HG03039 (cell line): ENCODE results near the gene ENDOG.
"Not testable (repeated sequence)": the region's sequence is repeated elsewhere in the genome, so short reads cannot be mapped to it uniquely, and the experiment has no call there.

Source experiments
- ATAC-seq: cut with Tn5 transposase; IDR thresholded peaks from one replicate; pipeline ENCODE4 v1.9.1; 2021; ENCODE audit warnings: mild to moderate bottlenecking, moderate library complexity; ENCODE audit not compliant: unreplicated experiment

The ENDOG gene

GRCh38 chr9:128860937-128861336 is 42.6 kb downstream of the ENDOG start:
- ATAC-seq: no peak

- no peak for ATAC-seq
Measured at GRCh38 chr9:128861501-128861900, 43.2 kb downstream of the ENDOG start.

- ATAC-seq: no peak
Measured at GRCh38 chr9:128862401-128862851, 44.1 kb downstream of the ENDOG start.

- no peak for ATAC-seq
Measured at GRCh38 chr9:128863647-128864046, 45.3 kb downstream of the ENDOG start.

- no peak for ATAC-seq
Measured at GRCh38 chr9:128870128-128870940, 52.0 kb downstream of the ENDOG start.

GRCh38 chr9:128870941-128871265 is 52.6 kb downstream of the ENDOG start:
- ATAC-seq: not testable (repeated sequence)
